G401 (cell line): Measurements from ENCODE around the gene TEX53. TPM values are rescaled to one million over a fixed set of nuclear protein-coding genes. Genes with fewer than 3 reads are reported as not detected.

ENCODE experiments used
- DNase-seq: peaks from one replicate; pipeline ENCODE4 v3.0.0-alpha.2; 2015; ENCODE audit warnings: low spot score
- in situ Hi-C: cut with HindIII; loops from 2 replicates; pipeline ENCODE4 v1.10.0; 2016; ENCODE audit warnings: low sequenced_read_pairs, mixed read lengths
- total RNA-seq: library from RNA; depleted of rRNA; stranded (reverse); fragments of >200 nt; shearing (Covaris generic); gene quantifications from 2 replicates; pipeline ENCODE4 v1.2.3, GENCODE V29; 2014; rRNA removed

The TEX53 gene
- total RNA-seq, 1 experiment from 2014 or later: not detected

- in situ Hi-C loops: no loop called here
- no peak for DNase-seq
Observed at GRCh38 chr9:114613087-114613486, 44.5 kb downstream of the TEX53 start.

- in situ Hi-C loops: no loop called here
- DNase-seq: no peak
Observed at GRCh38 chr9:114612272-114612923, 45.2 kb downstream of the TEX53 start.

GRCh38 chr9:114611516-114612271 lies 45.9 kb downstream of the TEX53 start:
- in situ Hi-C loops: no loop called here
- peak; percentile 67 for DNase-seq

GRCh38 chr9:114608525-114608796 lies 49.1 kb downstream of the TEX53 start:
- DNase-seq: no peak
- in situ Hi-C loops: no loop called here

GRCh38 chr9:114607671-114608524 lies 49.7 kb downstream of the TEX53 start:
- no peak for DNase-seq
- in situ Hi-C loops: no loop called here

GRCh38 chr9:114606597-114607207 lies 50.9 kb downstream of the TEX53 start:
- no peak for DNase-seq
- in situ Hi-C loops: no loop called here

Other genes starting within 250 kb of the TEX53 start
- 4.7 and 7.2 TPM in 2 replicates for gene WHRN, start 152.3 kb downstream of the TEX53 start, total RNA-seq
- gene ATP6V1G1, start 70.0 kb downstream of the TEX53 start, total RNA-seq: 235 and 237 TPM in 2 replicates
- 16.4 and 22.2 TPM in 2 replicates for gene TMEM268, start 46.5 kb downstream of the TEX53 start, total RNA-seq
- gene TEX48, start 24.4 kb upstream of the TEX53 start, total RNA-seq: not detected in 2 replicates
- not detected in 2 replicates for gene TNFSF15, start 148.2 kb upstream of the TEX53 start, total RNA-seq